GM21576 (cell line): ENCODE data around the gene KRTAP10-8.
"Not testable (repeated sequence)": the region's sequence is repeated elsewhere in the genome, so short reads cannot be mapped to it uniquely, and the experiment has no call there.

ENCODE experiments used
- ATAC-seq: cut with Tn5 transposase; IDR thresholded peaks from one replicate; pipeline ENCODE4 v1.9.1; 2021; ENCODE audit warnings: mild to moderate bottlenecking, moderate library complexity; ENCODE audit not compliant: unreplicated experiment

KRTAP10-8 gene

DNA sequence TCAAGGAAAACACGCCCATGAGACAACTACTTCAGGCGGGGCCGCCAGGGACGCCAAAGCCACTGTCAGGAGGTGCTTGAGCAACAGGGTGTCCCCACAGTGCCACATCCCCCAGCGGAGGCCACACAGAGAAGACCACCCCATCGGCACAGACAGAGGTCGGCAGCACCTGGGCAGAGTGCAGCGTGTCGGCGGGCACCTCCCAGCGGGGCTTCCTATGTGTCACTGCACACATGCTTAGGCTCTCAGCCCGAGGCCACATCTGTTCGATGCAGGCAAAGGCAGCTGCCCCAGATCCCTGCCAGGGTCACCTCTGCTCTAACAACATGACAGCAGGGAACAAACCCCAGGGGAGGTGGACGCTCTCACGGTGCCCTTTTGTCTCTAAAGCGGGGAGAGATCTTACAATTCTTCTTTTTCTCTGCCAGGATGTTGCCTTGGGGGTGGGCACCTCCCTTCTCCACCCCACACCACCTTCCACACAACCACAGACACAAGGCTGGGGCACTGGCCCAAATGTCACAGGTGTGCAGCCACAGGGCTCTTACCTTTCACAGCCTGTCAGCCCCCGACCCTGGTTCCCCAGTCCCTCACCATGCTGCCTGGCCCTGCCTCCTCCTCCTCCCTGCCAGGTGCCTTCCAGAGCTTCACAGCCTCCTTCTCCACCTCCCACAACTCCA lies 4.2 kb downstream of the KRTAP10-8 start:
- ATAC-seq, result no peak

DNA sequence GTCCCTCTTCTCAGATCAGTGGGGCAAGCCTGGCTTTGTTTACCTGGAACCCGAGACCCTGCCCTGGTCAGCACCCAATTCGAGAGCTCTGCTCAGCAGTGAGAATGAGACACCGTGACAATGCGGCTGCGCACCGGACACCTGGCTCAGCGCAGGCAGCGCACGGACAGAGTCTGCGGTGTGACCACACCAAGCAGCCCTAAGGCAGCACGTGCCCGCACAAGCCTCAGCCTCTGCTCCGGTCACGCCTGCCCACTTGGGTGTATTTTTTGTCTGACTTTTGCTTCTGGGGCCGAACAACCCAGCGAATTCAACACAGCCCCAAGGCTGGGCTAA lies 4.7 kb downstream of the KRTAP10-8 start:
- ATAC-seq, result no peak

DNA sequence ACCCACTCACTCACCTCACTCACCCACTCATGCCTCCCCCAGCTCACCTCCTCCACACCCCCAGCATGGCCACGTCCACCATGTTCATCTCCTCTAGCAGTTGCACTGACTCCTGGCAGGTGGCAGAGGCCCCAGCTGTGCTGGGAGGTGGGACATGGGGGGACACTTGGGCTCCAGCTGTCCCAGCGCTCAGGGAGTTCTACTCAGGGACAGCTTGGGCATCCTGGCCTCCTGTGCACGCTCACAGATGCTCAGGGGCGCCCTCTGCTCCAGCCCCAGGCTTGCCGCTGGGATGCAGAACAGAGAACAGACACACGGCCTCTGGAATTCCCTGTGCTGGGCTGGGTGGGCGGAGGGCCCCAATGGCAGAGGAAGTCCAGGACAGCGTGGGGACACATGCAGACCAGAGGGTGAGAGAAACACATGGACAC lies 5.2 kb downstream of the KRTAP10-8 start:
- no peak for ATAC-seq

DNA sequence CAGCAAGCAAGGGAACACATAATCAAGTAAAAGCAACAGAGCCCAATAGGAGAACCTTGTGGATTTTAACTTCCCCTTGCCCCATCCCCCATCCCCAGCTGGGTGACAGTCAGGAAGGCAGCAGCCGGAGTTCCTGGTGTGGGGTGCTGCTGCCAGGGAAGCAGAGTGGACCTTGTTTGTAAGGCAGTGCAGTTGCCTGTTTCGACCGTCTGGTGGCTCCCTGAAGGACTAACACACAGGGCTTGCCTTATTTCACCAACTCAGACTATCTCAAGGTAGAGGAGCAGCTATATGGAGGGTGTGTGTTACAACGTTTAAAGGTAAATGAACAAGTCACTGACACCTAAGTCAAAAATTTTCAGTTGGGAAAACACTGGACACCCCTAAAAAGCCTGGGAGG lies 6.6 kb downstream of the KRTAP10-8 start:
- no peak for ATAC-seq

DNA sequence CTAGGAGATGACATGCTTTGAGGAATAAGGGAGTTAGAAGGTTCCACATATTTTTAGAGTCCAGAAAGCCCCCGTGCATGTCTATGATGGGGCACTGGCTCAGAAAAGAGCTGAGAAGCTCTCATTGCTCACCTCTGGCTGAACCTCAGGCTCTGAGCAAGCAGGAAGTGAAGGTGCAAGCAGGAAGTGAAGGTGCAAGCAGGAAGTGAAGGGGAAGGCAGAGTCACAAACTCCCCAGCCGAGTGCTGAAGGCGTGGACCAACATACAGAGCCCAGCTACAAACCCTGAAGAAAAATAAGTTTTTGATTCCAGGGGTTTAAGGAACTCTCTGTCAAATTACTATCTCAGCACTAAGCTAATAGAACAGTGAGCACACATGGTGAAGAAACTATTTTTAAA lies 7.0 kb downstream of the KRTAP10-8 start:
- no peak for ATAC-seq

DNA sequence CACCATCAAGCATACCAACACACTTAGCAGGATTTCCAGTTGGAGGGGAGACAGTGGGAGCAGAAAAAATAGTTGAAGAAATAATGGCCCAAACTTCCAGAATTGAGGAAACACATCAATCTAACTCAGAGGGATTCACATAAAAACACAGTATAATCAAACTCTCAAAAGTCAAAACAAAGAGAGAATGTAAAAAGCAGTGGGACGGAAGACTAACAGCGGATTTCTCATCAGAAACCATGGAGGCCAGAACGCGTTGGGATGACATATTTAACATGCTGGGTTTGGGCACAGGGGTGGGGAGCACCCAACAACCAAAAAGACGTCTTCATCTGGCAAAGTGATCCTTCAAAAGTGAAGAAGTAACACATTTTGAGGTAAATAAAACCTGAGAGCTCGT lies 8.0 kb downstream of the KRTAP10-8 start:
- no peak for ATAC-seq

DNA sequence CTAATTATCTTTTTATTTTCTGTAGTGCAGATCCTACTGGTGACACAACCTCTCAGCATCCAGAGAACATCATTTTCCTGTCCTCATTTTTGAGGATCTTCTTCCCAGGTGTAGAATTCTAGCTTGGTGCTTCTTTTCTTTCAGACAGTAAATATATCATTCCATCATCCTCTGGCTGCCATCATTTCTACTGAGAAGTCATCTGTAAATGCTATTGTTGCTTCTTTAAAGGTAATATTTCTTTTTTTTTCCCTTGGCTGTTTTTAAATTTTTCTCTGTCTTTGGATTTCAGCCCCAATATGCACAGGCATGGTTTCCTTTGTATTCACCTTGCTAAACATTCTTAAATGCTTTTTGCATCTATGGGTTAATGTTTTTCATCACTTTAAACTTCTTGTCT lies 11.7 kb downstream of the KRTAP10-8 start:
- no peak for ATAC-seq

DNA sequence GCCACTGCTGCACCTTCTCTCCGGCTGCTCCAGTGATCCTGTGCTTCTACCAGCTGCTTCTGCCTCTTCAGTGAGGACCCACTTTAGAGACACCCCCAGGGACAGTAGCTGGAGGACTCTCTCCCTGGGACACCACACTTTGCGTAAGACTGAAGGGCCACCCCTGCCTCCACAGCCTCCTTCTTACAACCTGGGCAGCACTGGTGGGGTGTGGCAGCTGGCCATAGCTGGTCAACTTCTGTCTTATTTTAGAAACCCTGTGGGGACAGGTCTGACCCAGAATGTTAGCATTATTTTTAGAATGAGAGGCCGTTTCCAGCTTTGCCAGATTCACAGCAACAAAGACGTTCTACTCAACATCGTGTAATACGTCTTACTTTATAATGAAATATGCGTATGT lies 13.9 kb downstream of the KRTAP10-8 start:
- no peak for ATAC-seq

DNA sequence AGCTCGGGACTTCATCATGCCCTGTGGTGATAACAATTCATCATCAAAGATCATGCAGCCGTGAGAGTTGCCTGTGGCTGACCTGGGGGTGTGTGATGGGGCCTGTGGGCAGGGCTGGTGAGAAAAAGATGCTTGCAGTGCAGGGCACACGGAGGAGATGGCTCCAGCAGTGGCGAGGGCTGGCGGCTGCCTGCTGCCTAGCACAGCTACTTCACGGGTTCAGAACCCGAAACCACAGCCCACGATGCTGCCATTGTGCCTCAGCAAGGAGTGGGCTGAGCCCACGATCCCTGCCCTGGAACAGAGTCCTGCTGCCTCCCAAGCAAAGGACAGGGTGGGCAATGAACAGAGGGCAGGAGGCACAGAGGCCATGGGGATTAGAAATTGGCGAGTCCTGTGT lies 14.4 kb downstream of the KRTAP10-8 start:
- ATAC-seq, result no peak

DNA sequence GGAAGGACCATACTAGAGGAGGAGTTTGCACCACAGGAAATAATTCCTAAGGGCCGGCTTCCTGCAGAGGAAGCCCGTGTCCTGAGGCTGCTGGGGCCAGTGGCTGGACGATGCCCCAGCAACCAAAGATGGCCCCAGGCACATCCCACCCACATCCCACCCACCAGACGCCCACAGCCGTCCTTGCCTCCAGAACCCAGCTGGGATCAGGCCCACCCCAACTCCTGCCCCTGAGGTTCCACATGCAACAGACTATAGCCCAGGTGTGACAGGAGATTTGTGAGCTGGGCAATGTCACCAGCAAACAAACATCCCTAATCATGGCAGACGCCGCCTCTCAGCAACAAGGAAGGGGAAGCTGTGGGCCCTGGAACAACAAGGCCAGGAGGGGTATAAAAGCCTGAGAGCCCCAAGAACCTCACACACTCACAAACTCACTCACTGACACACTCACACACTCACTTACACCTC lies 14.8 kb downstream of the KRTAP10-8 start, which contains the start of gene KRTAP10-9:
Gene KRTAP10-9, plus strand, starts transcription at position 421 of the 471 bp plus-strand sequence. CDS start 79 bp downstream, outside the sequence.
- ATAC-seq, result no peak

DNA sequence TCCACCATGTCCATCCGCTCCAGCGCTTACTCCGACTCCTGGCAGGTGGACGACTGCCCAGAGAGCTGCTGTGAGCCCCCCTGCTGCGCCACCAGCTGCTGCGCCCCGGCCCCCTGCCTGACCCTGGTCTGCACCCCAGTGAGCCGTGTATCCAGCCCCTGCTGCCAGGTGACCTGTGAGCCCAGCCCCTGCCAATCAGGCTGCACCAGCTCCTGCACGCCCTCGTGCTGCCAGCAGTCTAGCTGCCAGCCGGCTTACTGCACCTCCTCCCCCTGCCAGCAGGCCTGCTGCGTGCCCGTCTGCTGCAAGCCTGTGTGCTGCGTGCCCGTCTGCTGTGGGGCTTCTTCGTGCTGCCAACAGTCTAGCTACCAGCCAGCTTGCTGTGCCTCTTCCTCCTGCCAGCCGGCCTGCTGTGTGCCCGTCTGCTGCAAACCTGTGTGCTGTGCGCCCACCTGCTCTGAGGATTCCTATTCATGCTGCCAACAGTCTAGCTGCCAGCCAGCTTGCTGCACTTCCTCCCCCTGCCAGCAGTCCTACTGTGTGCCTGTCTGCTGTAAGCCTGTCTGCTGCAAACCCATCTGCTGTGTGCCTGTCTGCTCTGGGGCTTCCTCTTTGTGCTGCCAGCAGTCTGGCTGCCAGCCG lies 15.4 kb downstream of the KRTAP10-8 start:
- ATAC-seq, result not testable (repeated sequence)

DNA sequence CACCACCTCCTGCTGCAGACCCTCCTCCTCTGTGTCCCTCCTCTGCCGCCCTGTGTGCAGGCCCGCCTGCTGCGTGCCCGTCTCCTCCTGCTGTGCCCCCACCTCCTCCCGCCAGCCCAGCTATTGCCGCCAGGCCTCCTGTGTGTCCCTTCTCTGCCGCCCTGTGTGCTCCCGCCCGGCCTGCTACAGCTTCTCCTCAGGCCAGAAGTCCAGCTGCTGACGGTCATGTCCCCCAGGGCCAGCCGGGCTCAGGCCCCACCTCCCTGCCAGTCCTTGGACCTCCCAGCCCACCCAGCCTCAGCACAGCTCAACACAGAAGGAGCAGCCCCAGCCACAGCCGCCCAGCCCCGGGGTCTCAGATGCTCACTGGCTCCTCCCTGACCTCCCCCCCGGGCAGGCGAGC lies 16.0 kb downstream of the KRTAP10-8 start:
- not testable (repeated sequence) for ATAC-seq

DNA sequence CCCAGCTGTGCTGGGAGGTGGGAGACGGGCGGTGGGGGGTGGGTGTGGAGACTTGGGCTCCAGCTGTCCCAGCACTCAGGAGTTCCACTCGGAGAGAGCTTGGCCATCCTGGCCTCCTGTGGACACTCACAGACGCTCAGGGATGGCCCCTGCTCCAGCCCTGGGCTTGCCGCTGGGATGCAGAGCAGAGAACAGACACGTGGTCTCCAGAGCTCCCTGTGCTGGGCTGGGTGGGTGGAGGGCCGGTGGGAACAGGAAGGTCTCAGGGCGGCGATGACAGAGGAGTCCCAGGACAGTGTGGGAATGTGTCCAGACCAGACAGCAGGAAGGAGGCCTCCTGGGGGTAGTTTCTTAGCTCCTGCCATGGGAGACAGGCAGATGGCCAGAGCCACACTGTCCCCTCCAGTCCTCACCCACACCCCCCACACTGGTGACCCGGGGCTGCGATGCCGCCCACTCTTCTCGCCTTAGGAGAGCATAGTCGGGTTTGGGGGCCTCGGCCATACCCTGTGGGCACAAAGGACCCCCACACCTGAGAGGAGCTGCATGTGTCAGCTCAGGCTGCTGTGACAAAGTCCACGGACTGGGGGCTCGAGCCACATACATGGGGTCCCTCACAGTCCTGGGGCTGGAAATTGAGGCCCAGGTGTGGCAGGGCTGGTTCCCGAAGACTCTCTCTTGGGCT lies 17.0 kb downstream of the KRTAP10-8 start:
- ATAC-seq, result no peak

DNA sequence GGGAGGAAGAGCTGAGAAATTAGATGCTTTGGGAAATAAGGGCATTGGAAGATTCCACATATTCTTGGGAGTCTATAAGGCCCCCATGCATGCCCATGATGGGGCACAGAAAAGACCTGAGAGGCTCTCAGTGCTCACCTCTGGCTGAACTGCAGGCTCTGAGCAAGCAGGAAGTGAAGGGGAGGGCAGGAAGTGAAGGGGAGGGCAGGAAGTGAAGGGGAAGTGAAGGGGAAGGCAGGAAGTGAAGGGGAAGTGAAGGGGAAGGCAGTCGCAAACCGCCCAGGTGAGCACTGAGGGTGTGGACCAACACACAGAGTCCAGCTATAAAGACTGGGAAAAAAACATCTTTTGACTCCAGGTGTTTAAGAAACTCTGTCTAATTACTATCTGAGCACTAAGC lies 18.6 kb downstream of the KRTAP10-8 start:
- ATAC-seq, result no peak

DNA sequence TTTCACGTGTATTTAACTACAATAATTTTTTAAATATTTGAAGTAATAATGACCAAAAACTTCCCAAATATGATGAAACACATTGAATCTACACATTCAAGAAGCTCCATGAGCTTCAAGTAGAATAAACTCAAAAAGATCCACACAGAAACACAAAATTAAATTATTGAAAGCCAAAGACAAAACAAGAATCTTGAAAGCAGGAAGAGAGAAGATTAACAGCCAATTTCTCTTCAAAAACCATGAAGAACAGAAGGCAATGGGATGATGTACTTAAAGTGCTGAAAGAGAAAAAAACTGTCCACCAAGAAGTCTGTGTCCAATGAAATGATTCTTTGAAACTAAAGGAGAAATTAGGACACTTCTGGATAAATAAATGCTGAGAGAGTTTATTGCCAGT lies 20.2 kb downstream of the KRTAP10-8 start:
- ATAC-seq, result no peak

DNA sequence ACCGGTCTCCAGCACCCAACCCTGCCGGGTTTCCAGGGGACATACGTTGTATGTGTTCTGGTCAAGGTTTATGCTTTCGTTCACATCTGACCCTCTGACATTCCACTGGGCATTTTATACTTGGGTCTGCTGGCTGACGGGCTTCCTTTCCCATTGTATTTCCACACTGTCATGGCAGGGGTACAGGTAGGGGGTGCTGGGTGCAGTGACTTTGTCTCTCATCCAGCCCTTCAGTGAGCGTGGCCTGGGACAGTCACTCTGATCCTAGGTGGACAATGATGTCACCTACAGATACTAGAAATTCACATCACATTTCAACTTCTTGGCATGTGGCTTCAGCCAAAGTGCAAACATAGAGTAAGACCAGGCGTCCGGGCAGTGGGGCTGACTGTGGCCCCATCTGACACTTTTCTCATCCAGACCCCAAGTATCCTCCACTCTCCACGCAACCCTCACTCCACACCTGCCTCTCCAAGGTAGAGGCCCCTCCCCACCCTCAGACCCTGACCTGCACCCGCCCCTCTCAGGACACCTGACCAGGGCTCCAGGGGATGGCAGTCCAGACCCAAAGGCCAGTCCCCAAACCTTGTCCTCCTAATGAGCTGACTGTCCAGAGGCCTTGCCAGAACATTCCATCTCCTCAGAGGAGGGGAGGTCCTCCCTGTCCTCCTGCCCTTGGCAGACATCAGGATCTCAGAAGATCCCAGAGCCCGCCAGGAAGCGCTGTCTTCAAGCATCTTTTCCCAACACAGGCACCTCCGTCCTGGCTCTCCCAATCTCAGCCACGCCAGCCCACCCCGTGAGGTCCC lies 24.5 kb downstream of the KRTAP10-8 start:
- ATAC-seq, result no peak

DNA sequence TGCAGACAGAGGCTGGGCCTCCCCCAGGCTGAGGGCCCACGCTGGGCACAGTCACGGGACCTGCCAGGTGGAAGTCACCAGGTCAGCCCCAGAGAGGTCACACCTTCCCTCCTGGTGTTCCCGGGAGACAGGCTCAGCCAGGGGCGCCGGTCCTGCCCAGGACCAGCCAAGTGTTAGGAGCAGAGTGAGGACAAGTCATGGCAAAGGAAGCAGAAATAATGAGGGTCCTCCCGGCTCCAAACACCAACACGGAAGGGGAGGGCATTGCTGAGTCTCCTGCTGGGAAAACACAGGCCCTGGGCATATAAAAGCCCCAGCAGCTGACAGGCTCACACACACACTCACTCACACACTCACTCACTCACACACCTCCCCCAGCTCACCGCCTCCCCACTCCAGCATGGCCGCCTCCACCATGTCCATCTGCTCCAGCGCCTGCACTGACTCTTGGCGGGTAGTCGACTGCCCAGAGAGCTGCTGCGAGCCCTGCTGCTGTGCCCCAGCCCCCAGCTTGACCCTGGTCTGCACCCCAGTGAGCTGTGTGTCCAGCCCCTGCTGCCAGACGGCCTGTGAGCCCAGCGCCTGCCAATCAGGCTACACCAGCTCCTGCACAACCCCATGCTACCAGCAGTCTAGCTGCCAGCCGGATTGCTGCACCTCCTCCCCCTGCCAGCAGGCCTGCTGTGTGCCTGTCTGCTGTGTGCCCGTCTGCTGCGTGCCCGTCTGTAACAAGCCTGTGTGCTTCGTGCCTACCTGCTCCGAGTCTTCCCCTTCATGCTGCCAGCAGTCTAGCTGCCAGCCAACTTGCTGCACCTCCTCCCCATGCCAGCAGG lies 25.4 kb downstream of the KRTAP10-8 start, which contains the start of gene KRTAP10-10:
Gene KRTAP10-10, plus strand, starts transcription at position 339 of the 833 bp plus-strand sequence. Its CDS starts 62 bp downstream, at position 401.
- ATAC-seq, result no peak

DNA sequence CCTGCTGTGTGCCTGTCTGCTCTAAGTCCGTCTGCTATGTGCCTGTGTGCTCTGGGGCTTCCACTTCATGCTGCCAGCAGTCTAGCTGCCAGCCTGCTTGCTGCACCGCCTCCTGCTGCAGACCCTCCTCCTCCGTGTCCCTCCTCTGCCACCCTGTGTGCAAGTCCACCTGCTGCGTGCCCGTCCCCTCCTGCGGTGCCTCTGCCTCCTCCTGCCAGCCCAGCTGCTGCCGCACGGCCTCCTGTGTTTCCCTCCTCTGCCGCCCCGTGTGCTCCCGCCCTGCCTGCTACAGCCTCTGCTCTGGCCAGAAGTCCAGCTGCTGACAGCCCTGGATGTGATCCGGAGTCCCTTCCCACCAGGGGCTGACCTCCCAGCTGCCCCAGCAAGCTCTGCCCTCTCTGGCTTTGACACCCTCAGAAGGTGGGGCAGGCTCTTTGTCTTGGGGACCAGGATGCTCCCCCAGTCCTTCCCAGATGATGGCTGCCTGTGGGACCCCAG lies 26.0 kb downstream of the KRTAP10-8 start:
- ATAC-seq, result not testable (repeated sequence)

DNA sequence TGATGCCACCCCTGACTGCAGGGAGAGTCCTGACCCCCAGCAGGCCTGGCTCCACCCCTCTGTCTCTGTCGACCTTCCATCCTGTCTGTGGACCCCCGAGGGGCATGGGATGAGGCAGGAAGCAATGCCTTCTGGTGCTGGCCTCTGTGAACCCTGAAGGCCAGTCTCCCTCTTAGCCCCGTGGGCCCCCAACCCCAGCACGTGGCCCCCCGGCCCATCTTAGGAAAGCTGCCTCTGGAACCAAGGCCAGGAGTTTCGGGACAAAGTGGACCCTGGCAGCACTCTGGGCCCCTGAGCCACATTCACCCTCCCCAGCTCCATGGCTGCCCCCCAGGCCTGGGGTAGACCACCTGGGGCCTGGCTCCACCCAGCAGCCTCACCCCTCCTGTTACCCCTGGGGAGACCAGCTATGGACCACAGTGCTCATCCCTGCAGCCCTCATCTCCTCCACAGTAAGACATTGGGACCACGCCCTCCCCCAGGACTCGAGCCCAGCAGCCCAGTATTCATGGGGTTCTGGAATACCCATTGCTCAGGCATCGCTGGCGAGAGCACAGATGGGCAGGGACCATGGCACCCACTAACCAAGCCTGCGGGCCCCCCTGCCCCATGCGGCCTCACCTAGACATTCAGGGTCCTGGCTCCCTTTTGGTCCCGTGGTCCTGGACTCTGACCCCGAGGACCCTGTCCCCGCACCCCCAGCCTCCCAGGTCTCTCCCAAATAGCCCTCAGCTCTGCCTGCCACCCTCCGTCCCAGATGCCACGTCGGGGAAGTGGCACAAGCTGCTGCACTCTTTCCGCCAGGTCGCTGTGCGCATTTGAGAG lies 26.8 kb downstream of the KRTAP10-8 start:
- not testable (repeated sequence) for ATAC-seq
